MCF 10A (cell line): Measurements from ENCODE around the gene HELLS. TPM values are rescaled to one million over a fixed set of nuclear protein-coding genes. Genes with fewer than 3 reads are reported as not detected.

Experiments used
- BruUV-seq: library from RNA; stranded (reverse); fragments of 400-500 nt; replicated peaks from 2 replicates; lab custom pipeline; 2021; lab: Mats Ljungman, UMichigan
- CTCF ChIA-PET: fragments of 300-600 bp; sonication (Branson Sonifier 250); formaldehyde crosslinking; extraction: SDS; loops from one replicate; lab custom pipeline; 2021; ENCODE audit warnings: antibody characterized with exemption, inconsistent platforms; lab: Yijun Ruan, JAX
- POLR2A ChIA-PET: fragments of 300-600, 350-650 bp; sonication (Branson Sonifier 250); formaldehyde crosslinking; extraction: SDS; loops from one replicate; lab custom pipeline; 2020; ENCODE audit warnings: antibody characterized with exemption, inconsistent platforms; lab: Yijun Ruan, JAX
- DNase-seq: peaks from one replicate; pipeline ENCODE4 v3.0.0-alpha.2; 2018; ENCODE audit not compliant: unreplicated experiment
- H3K27ac Mint-ChIP-seq: one replicate; pipeline ENCODE4 v1.8.0; 2022; ENCODE audit warnings: mild to moderate bottlenecking, low read depth, mixed read lengths; ENCODE audit not compliant: unreplicated experiment
- H3K27me3 Mint-ChIP-seq: one replicate; pipeline ENCODE4 v1.8.0; 2022; ENCODE audit warnings: mixed read lengths; ENCODE audit not compliant: insufficient read depth, unreplicated experiment
- H3K36me3 Mint-ChIP-seq: one replicate; pipeline ENCODE4 v1.8.0; 2022; ENCODE audit warnings: mild to moderate bottlenecking, moderate library complexity, mixed read lengths; ENCODE audit not compliant: insufficient read depth, unreplicated experiment
- H3K4me1 Mint-ChIP-seq: one replicate; pipeline ENCODE4 v1.8.0; 2022; ENCODE audit warnings: mixed read lengths; ENCODE audit not compliant: insufficient read depth, unreplicated experiment
- H3K4me3 Mint-ChIP-seq: one replicate; pipeline ENCODE4 v1.8.0; 2022; ENCODE audit warnings: mild to moderate bottlenecking, moderate library complexity, mixed read lengths; ENCODE audit not compliant: unreplicated experiment
- H3K9me3 Mint-ChIP-seq: one replicate; pipeline ENCODE4 v1.8.0; 2022; ENCODE audit warnings: mixed read lengths; ENCODE audit not compliant: unreplicated experiment
- CTCF ChIP-seq: fragments of 200-600 bp; IDR thresholded peaks from one replicate; pipeline ENCODE4 v1.8.0; 2022; ENCODE audit warnings: antibody characterized with exemption, mild to moderate bottlenecking; ENCODE audit not compliant: unreplicated experiment
- intact Hi-C: fragments of 100-400 bp; cut with micrococcal nuclease; formaldehyde crosslinking; loops from 2 replicates; pipeline ENCODE4 v1.14.1; 2022
- total RNA-seq: library from RNA; stranded (reverse); gene quantifications from 2 replicates; pipeline ENCODE4 v1.2.3, GENCODE V29; 2022

HELLS gene
- total RNA-seq, 1 experiment from 2014 or later: 31.4 TPM

GRCh38 chr10:94645285-94645684 lies 99.7 kb downstream of the HELLS start:
- no TSS peak for BruUV-seq
- CTCF ChIA-PET: no interaction called here
- H3K27me3 Mint-ChIP-seq: no peaks in the 10 kb centered on the region
- no peak overlapping the region for H3K27ac Mint-ChIP-seq
- DNase-seq: no peak
- no peak for TF ChIP-seq CTCF
- no peak overlapping the region for H3K4me3 Mint-ChIP-seq
- H3K36me3 Mint-ChIP-seq: no peaks in the 10 kb centered on the region
- no peaks in the 10 kb centered on the region for H3K9me3 Mint-ChIP-seq
- POLR2A ChIA-PET: no interaction called here
- intact Hi-C loops: no loop called here
- H3K4me1 Mint-ChIP-seq: peaks cover 6% of the 10 kb centered on the region

Other genes with a start within 250 kb of the HELLS start
- gene NOC3L, start 182.8 kb upstream of the HELLS start, total RNA-seq: 24.9 and 39.0 TPM in 2 replicates
- gene TBC1D12, start 143.2 kb upstream of the HELLS start, total RNA-seq: 5.4 and 5.9 TPM in 2 replicates
- gene CYP2C18, start 137.9 kb downstream of the HELLS start, total RNA-seq: not detected in 2 replicates
- gene CYP2C19, start 216.9 kb downstream of the HELLS start, total RNA-seq: not detected in 2 replicates